Fibroblast of pulmonary artery (primary cell): ENCODE results near the gene ATP1B3.

Experiments used
- DNase-seq: peaks from one replicate; pipeline ENCODE4 v3.0.0-alpha.2; 2010; ENCODE audit warnings: low read depth
- H3K4me3 ChIP-seq: replicated peaks from 2 replicates; pipeline ENCODE4 v1.5.1; 2011; ENCODE audit warnings: low read depth, mild to moderate bottlenecking, control low read depth, low read length, moderate library complexity
- TF ChIP-seq, protein P1 (sequence below): IDR thresholded peaks from 2 replicates; pipeline ENCODE4 v1.5.1; 2011; ENCODE audit warnings: mild to moderate bottlenecking, control low read depth, low read length, inconsistent platforms; ENCODE audit errors: missing control alignments

The ATP1B3 gene

DNA sequence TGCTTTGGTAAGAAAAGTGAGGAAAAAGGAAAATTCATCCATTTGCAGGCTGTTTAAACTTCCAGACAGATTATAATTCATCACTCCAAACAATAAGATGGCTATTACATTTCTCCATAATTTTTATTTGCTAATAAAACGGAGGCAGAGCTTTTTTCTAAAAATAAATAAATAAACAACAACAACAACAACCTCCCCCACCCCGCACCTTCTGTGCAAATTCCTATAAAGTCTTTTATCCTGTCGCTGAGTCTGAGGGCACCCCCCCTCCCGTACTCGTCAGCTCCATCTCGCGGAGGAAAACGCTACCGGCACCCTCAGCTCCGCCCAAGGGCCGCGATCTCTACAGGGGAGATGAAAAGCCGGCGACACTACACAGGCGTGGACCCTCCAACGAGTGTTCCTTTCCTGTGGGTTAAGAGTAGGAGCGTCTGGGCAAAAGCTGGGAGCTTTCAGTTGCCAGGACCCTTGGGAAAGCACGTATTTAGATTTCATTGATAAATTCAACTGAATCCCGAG is 1.0 kb upstream of the ATP1B3 start:
- DNase-seq, result peak; percentile 83
- TF ChIP-seq, protein P1, sequence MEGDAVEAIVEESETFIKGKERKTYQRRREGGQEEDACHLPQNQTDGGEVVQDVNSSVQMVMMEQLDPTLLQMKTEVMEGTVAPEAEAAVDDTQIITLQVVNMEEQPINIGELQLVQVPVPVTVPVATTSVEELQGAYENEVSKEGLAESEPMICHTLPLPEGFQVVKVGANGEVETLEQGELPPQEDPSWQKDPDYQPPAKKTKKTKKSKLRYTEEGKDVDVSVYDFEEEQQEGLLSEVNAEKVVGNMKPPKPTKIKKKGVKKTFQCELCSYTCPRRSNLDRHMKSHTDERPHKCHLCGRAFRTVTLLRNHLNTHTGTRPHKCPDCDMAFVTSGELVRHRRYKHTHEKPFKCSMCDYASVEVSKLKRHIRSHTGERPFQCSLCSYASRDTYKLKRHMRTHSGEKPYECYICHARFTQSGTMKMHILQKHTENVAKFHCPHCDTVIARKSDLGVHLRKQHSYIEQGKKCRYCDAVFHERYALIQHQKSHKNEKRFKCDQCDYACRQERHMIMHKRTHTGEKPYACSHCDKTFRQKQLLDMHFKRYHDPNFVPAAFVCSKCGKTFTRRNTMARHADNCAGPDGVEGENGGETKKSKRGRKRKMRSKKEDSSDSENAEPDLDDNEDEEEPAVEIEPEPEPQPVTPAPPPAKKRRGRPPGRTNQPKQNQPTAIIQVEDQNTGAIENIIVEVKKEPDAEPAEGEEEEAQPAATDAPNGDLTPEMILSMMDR, result peak; percentile 89
- peak overlapping the region; percentile 96 for H3K4me3 ChIP-seq

GRCh38 chr3:141875893-141876380 is 506 bp upstream of the ATP1B3 start:
- peak; percentile 80 for DNase-seq
- H3K4me3 ChIP-seq, result peak overlapping the region; percentile 96
- TF ChIP-seq, protein P1, result no peak

- DNase-seq, result no peak
- TF ChIP-seq, protein P1, result no peak
- peak overlapping the region; percentile 96 for H3K4me3 ChIP-seq
Observed at GRCh38 chr3:141876891-141877621, 613 bp downstream of the ATP1B3 start.

DNA sequence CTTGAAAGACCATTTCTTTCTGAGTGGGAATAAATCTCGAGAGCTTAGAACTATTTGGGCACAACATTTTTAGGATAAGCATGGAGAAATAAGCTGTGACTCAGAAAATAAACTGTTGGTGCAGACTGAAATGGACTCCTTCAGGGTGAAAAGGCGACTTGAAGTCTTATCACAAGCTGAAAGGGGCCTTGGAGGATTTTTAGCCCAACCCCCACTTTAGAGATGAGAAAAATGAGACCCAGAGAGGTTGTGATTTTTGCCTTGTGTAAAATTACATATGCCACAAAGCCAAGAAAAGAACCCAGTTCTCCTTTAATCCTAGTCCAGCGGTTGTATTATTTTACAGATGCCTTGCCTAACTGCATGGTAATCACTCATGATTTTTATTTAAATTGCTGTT is 1.5 kb downstream of the ATP1B3 start:
- DNase-seq, result peak; percentile 59
- peak overlapping the region; percentile 96 for H3K4me3 ChIP-seq
- TF ChIP-seq, protein P1, result no peak

DNA sequence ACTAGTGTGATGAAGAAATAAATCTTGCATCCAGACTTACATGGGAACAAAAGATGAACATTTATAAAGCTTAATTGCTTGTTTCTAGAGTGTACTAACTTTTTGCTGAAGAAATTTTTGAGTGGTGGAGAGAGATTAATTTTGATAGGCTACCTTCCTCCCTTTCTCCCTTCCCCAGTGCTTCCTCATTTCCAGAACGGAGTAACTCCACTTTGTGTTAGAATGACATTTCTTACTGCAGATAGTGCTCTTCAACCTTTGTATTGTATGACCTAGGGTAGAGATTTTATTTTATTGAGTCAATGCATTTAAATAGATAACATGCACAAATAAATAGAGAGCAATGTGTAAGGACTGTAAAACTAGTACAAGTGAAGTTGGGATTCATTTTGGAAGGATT is 1.9 kb downstream of the ATP1B3 start:
- DNase-seq, result no peak
- TF ChIP-seq, protein P1, result no peak
- peak overlapping the region; percentile 96 for H3K4me3 ChIP-seq

DNA sequence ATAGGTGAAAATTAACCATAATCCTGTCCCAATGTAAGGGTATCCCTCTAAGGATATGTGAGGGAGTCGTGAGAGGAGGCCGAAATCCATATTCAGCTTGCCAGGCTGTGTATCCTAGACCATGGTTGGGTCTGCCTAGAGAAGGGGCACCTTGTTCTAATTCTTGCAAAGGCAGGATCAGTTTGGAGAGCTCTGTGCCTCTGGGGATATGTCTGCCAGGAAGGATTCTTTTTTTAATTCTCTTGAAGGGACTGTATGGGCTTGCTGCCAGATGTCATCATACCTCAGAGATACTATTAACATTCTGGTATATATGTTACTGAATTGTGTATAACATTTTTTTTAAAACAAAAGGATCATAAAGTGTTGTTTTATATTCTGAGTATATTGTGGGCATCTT is 2.4 kb downstream of the ATP1B3 start:
- H3K4me3 ChIP-seq, result peak overlapping the region; percentile 96
- TF ChIP-seq, protein P1, result no peak
- peak; percentile 68 for DNase-seq
